Mesothelial cell of epicardium (in vitro differentiated cells): Measurements from ENCODE around the gene OR4F15. TPM values are rescaled to one million over a fixed set of nuclear protein-coding genes. Genes with fewer than 3 reads are reported as not detected.

Experiments
- DNase-seq, 2 experiments: peaks; one replicate each; pipeline ENCODE4 v3.0.0; 2021; ENCODE audit warnings: low spot score in 2 of 2; ENCODE audit not compliant: unreplicated experiment in 2 of 2
- H3K27ac Mint-ChIP-seq: 2 replicates; pipeline ENCODE4 v1.8.0; 2021; ENCODE audit warnings: mixed read lengths
- H3K27me3 Mint-ChIP-seq: 2 replicates; pipeline ENCODE4 v1.8.0; 2021; ENCODE audit warnings: low read depth, mixed read lengths
- H3K36me3 Mint-ChIP-seq: 2 replicates; pipeline ENCODE4 v1.8.0; 2021; ENCODE audit warnings: mixed read lengths
- H3K4me1 Mint-ChIP-seq: 2 replicates; pipeline ENCODE4 v1.8.0; 2021; ENCODE audit warnings: mixed read lengths
- H3K4me3 Mint-ChIP-seq: 2 replicates; pipeline ENCODE4 v1.8.0; 2021; ENCODE audit warnings: mild to moderate bottlenecking, moderate library complexity, mixed read lengths
- H3K9me3 Mint-ChIP-seq: 2 replicates; pipeline ENCODE4 v1.8.0; 2021; ENCODE audit warnings: mixed read lengths
- CTCF ChIP-seq: fragments of 200-600 bp; sonication (generic); IDR thresholded peaks from one replicate; pipeline ENCODE4 v1.5.0; 2021; ENCODE audit warnings: antibody characterized with exemption; ENCODE audit not compliant: unreplicated experiment
- total RNA-seq: library from RNA; stranded (reverse); gene quantifications from 3 replicates; pipeline ENCODE4 v1.2.1, GENCODE V29; 2021

The OR4F15 gene
- total RNA-seq, 1 donor from 2014 or later = not detected

DNA sequence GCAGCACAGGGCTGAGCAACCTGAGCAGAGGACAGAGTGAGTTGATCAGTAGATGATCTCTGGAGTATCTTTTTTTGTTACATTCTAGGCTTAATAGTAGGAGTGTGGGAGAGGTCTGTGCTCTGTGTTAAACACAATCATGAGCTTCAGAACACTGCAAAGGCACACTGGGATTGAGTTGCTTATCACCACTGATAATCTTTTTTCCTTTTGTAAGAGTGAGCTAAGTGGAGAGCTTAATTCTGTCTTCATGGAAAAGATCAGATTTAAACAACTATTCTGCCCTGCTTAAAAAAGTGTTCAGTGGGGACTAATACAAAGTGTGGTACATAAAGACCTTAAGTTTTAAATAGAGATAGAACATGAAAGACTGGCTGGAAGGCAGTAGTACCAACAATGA is 7.6 kb upstream of the OR4F15 start:
- no peaks in the 10 kb centered on the region for H3K9me3 Mint-ChIP-seq
- no peak for TF ChIP-seq CTCF
- no peak overlapping the region for H3K27ac Mint-ChIP-seq
- H3K27me3 Mint-ChIP-seq = peaks cover 43% of the 10 kb centered on the region
- no peak for DNase-seq
- no peak overlapping the region for H3K4me3 Mint-ChIP-seq
- no peaks in the 10 kb centered on the region for H3K4me1 Mint-ChIP-seq
- H3K36me3 Mint-ChIP-seq = no peaks in the 10 kb centered on the region

DNA sequence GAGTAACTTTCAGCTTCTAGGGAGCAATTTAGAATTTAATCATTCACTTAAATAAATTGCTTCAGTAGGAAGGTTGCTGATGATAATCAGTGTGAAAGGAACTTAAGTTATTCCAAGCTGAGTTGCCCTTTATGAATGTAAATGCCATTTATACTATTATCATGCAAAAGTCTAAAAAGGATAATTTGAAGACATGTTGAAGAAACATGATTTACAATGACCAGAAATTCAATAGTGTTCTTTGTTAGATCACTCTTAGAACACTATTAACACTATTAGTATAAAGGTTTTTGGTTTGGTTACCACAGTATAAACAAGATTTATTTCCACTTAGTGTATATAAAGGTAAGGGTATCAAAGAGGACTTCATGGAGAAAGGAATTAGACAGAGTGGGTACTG is 7.1 kb upstream of the OR4F15 start:
- H3K27ac Mint-ChIP-seq = no peak overlapping the region
- H3K36me3 Mint-ChIP-seq = no peaks in the 10 kb centered on the region
- no peak overlapping the region for H3K4me3 Mint-ChIP-seq
- no peaks in the 10 kb centered on the region for H3K4me1 Mint-ChIP-seq
- DNase-seq = no peak
- no peaks in the 10 kb centered on the region for H3K9me3 Mint-ChIP-seq
- peaks cover 46% of the 10 kb centered on the region for H3K27me3 Mint-ChIP-seq
- TF ChIP-seq CTCF = no peak

DNA sequence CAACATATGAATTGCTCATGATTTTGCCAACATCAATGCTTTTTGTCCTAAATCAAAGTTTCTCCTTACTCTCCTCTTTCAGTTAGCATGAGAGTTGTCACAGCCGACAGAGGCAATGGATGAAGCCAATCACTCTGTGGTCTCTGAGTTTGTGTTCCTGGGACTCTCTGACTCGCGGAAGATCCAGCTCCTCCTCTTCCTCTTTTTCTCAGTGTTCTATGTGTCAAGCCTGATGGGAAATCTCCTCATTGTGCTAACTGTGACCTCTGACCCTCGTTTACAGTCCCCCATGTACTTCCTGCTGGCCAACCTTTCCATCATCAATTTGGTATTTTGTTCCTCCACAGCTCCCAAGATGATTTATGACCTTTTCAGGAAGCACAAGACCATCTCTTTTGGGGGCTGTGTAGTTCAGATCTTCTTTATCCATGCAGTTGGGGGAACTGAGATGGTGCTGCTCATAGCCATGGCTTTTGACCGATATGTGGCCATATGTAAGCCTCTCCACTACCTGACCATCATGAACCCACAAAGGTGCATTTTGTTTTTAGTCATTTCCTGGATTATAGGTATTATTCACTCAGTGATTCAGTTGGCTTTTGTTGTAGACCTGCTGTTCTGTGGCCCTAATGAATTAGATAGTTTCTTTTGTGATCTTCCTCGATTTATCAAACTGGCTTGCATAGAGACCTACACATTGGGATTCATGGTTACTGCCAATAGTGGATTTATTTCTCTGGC is 6.2 kb upstream of the OR4F15 start:
- Mint-ChIP-seq H3K4me3 (no peak overlapping the region), H3K27me3 (peaks cover 48% of the 10 kb centered on the region), H3K4me1 (no peaks in the 10 kb centered on the region), H3K27ac (no peak overlapping the region), H3K9me3 (no peaks in the 10 kb centered on the region), H3K36me3 (no peaks in the 10 kb centered on the region)
- no peak for TF ChIP-seq CTCF
- no peak for DNase-seq

DNA sequence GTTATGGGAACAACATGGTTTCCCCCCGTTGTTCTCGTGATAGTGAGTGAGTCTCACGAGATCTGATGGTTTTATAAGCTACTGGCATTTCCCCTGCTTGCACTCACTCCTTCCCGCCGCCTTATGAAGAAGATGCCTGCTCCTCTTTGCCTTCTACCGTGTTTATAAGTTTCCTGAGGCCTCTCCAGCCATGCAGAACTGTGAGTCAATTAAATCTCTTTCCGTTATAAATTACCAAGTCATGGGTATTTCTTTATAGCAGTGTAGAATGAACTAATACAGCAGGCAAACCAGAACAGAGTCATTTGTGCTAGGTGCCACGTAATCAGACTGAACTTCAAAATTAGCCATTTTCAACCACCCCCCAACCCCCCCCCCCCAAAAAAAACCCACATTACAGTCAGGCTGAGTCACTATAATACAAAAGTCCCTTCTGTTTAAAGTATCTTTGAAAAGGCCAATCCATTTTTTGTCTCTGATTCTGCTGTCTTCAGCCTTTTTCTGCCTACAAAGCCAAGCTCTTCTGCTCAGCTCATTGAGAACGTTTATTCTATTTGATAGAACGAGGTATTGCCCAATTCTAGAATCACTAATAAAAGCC is 4.6 kb upstream of the OR4F15 start:
- Mint-ChIP-seq H3K4me3 (no peak overlapping the region), H3K27ac (no peak overlapping the region), H3K9me3 (no peaks in the 10 kb centered on the region), H3K27me3 (peaks cover 46% of the 10 kb centered on the region), H3K36me3 (no peaks in the 10 kb centered on the region), H3K4me1 (no peaks in the 10 kb centered on the region)
- TF ChIP-seq CTCF = no peak
- no peak for DNase-seq

GRCh38 chr15:101808201-101808600 is 3.8 kb upstream of the OR4F15 start:
- H3K27ac Mint-ChIP-seq = no peak overlapping the region
- H3K36me3 Mint-ChIP-seq = no peaks in the 10 kb centered on the region
- peaks cover 51% of the 10 kb centered on the region for H3K27me3 Mint-ChIP-seq
- DNase-seq = no peak
- TF ChIP-seq CTCF = no peak
- H3K9me3 Mint-ChIP-seq = no peaks in the 10 kb centered on the region
- no peak overlapping the region for H3K4me3 Mint-ChIP-seq
- no peaks in the 10 kb centered on the region for H3K4me1 Mint-ChIP-seq
